ENCODE measurements around the gene CSHL1. TPM values are rescaled to one million over a fixed set of nuclear protein-coding genes. Genes with fewer than 3 reads are reported as not detected.

The CSHL1 gene
- total RNA-seq, 4 donors from 2014 or later = not detected

DNA sequence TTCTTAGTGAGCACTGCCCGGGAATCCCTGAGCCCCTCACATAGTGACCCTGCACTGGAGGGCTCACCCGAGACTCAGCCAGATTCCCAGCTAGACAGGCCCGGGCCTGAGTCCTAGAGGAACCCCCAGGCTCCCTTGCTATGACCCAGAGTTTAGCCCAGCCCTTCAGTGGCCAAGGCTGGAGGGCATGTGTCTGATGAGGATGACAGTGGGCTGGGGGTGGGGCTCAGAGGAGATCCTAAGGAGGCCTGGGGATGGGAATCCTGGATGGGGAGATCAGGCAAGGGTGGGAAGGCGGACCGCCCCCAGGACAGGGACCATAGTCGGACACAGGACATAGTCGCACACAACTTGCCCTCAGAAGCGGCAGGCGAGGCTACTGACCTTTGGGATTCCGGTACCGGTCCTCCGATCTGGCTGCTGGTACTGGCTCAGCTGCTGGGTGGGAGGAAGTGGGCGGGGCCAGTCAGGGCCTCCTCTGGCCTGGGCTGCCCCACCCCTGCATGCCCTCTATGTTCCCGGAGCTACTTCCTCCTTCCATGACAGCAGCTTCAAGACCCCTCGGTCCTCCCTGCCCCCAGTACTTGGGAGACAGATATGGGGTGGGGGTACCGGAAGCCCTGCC lies 20.0 kb upstream of the CSHL1 start:
- TF ChIP-seq, protein P1, sequence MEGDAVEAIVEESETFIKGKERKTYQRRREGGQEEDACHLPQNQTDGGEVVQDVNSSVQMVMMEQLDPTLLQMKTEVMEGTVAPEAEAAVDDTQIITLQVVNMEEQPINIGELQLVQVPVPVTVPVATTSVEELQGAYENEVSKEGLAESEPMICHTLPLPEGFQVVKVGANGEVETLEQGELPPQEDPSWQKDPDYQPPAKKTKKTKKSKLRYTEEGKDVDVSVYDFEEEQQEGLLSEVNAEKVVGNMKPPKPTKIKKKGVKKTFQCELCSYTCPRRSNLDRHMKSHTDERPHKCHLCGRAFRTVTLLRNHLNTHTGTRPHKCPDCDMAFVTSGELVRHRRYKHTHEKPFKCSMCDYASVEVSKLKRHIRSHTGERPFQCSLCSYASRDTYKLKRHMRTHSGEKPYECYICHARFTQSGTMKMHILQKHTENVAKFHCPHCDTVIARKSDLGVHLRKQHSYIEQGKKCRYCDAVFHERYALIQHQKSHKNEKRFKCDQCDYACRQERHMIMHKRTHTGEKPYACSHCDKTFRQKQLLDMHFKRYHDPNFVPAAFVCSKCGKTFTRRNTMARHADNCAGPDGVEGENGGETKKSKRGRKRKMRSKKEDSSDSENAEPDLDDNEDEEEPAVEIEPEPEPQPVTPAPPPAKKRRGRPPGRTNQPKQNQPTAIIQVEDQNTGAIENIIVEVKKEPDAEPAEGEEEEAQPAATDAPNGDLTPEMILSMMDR (IDR thresholded peaks at IDR 0.05; ENCODE audit: low read depth) = no peak

DNA sequence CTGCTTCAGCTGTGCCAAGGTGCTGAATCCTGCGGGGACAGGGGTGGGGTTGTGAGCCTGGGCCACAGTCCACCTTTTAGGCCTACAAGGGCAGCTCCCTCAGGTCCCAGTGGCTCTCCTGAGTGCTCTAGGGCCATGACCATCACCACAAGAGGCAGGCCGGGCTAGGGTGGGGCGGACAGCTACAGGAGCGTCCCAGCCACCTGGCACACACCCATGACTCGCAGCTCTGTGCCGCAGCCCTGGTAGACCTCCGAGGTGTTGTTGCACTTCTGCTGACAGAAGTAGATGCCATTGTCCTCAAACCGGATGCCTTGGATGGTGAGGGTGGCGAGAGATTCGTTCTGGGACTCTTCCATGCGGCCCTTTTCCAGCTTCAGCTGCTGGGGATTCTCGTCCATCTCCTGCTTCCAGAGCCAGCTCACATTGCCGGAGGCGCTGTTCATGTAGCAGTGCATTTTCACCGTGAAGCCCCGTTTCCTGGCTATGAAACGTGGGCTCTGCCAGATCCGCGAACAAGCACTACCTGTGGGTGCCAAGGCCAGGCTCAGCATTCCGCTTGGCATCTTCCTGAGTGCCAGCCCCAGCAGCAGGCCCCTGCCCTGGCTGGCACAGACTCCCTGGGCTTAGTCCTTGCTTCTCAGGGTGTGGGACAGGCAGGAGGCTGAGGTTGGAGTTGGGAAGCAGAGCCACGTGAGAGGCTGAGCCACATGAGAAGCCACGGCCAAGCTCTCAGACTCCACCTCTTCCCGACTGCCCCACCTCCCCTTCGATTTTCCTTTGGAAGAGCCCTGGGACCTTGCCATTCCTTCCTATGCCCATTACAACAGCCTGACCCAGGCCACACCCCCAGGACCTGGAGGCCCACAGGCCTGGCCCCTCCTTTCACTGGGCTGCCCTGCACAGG lies 19.1 kb upstream of the CSHL1 start:
- TF ChIP-seq, protein P1 (IDR thresholded peaks at IDR 0.05; ENCODE audit: low read depth) = no peak

DNA sequence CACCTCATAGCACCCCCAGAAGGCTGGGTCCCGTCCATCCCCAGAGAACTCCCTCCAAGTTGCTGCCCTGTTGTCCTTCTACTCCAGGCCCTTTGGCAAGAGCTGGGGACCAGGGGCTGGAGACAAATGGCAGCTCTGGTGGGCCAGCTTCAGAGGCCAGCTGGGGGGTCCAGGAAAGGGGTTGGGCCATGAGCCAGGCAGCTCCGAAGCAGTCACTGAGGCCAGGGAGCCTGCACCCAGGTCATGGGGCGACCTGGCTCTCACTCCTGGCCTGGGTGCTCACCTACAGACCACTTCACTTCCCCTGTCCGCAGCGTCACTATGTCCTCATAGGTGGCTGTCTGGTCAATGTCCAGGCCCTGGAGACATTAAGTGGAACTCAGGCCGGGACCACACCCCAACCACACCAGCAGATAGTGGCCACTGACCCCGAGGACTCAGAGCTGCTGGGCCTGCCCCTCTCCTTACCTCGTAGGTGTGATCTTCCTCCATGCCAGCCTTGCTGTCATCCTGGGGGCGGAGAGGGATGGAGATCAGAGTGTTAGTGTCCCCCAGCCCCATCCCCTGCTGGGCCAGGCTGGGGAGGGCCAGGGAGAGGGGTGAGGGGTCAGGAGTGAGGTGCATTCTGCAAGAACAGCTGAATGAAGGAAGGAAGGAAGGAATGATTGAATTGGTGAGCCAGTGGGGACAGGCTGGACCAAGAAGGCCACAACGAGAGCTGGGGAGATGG lies 18.1 kb upstream of the CSHL1 start:
- TF ChIP-seq, protein P1 (IDR thresholded peaks at IDR 0.05; ENCODE audit: low read depth) = no peak

DNA sequence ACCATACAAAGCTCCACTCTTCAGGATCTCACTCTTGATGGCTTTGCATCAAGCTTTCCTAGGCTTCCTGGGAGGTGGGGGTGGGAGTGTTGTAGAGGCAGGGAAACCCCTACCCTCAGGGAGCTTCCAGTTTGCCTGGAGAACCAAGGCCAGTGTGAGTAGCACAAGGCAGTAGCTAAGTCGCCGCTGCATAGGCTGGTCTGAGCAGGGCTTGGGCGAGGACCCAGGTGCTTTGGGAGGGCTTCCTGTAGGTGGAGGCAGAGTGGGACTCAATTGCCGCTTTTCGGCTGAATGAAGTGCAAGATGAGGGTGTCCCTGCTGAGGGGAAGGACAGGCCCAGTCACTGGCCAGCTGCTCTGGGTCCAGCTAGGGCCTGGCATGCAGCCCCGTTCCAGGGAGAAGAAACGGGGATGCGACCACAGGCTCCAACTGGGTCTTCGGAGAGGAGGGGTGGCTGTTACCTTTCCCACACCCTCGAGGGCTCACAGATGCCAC lies 17.2 kb upstream of the CSHL1 start:
- TF ChIP-seq, protein P1 (IDR thresholded peaks at IDR 0.05; ENCODE audit: low read depth) = no peak

DNA sequence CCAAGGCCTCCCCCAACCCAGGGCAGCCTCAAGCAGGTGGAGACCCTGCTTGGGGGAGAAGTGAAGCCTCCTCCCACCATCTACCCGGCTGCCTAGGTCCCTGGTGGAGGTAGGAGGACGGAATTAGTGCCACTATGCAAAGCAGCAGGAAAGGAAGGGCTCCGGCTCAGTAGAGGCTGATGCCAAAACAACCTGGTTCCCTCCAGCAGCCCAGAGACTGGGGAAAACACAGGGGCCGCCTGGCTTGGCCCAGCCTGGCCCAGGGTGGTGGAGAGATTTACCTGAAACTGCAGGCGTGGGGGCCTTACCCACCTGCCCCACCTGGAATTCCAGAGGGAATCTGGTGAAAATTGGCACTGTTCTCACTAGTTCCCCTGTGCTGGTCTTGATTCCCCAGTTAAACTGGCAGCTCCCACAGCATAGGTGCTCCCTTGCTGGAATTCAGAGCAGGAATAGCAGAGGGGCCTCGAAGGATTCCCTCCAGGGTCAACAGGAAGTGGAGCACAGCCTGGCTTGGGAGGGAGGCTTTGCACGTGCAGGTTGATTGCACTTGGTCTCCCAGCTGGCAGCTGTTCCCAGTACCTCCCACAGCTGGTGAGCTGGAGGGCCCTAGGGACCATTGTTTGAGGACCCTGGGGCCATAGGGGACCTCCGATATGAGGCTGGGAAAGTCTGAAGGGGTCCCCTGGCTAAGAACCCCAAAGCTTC lies 16.6 kb upstream of the CSHL1 start:
- TF ChIP-seq, protein P1 (IDR thresholded peaks at IDR 0.05; ENCODE audit: low read depth) = no peak

DNA sequence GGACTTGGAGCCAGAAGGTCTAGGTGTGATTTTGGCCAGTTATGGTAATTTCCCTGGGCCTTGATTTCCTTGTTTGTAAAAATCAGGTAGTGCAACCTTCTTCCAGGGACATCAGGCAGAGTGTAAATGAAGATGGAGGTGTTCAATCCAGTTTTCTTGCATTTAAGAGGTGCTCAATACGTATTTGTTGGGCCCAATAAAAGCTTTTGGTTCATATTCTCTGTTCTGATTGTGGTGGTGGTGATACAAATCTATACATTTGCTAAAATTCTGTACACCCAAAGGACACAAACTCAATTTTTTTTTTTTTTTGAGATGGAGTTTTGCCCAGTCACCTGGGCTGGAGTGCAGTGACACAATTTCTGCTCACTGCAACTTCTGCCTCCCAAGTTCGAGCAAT lies 15.1 kb upstream of the CSHL1 start:
- TF ChIP-seq, protein P1 (IDR thresholded peaks at IDR 0.05; ENCODE audit: low read depth) = no peak

Data from subcutaneous adipose tissue (tissue), 4 donors.